ENCODE measurements around the gene RGS1. TPM values are rescaled to one million over a fixed set of nuclear protein-coding genes. Genes with fewer than 3 reads are reported as not detected.
"Not testable (repeated sequence)": the region's sequence is repeated elsewhere in the genome, so short reads cannot be mapped to it uniquely, and the experiment has no call there.

Gene RGS1, protein sequence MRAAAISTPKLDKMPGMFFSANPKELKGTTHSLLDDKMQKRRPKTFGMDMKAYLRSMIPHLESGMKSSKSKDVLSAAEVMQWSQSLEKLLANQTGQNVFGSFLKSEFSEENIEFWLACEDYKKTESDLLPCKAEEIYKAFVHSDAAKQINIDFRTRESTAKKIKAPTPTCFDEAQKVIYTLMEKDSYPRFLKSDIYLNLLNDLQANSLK
- total RNA-seq = 100 to 1,000 TPM in 1 of 2 donors, 10 to 100 TPM in 1; 13.6 to 107 TPM
- 10 to 100 TPM; 13.1 to 16.9 TPM for polyA plus RNA-seq (ENCODE audit: insufficient read length in 2 of 2)
- long read RNA-seq, donor 1 = 0 reads
- long read RNA-seq, donor 2 = 0 reads
- long read RNA-seq, donor 3 = 0 reads
- long read RNA-seq, donor 4, partial matches to known transcripts = 0 of 1 reads
- long read RNA-seq, donor 4, other reads (novel, unspliced or antisense) = 0 of 1 reads

DNA sequence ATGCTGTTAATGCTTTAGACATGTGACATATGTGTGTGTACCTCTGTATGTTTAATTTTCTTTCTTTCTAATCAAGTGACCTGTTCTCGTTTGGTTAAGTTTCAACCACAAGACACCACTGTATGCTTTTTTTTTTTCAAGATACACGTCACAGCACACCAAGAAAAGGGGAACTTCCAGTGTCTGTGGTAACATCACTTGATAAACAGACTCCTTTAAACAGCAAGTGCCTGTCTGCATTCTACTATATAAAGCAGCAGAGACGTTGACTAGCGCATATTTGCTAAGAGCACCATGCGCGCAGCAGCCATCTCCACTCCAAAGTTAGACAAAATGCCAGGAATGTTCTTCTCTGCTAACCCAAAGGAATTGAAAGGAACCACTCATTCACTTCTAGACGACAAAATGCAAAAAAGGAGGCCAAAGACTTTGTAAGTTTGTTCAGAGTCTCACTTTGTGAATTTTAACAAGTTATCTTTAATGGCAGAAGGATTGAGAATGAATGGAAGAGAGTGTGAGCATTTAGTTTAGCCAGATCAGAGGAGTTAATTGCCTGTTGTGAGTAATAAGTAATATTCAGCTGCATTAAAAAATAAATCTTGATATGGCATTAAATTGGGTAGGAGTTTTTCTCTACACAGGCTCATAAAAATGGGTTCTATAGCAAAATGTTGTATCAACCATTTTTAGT is at the start of gene RGS1:
Gene RGS1, plus strand, starts transcription at position 275 of the 691 bp plus-strand sequence. Its CDS starts 20 bp downstream, at position 295.
- H3K36me3 ChIP-seq (ENCODE audit: control insufficient read depth, insufficient read depth, low read length) = no peaks in the 10 kb centered on the region
- peak in 1 of 6 donors; percentile 14 for DNase-seq (ENCODE audit: low read depth in 4 of 6, low spot score in 6 of 6)
- no peaks in the 10 kb centered on the region for H3K27me3 ChIP-seq (ENCODE audit: control insufficient read depth, insufficient read depth, low read length)
- H3K27ac ChIP-seq (ENCODE audit: low read depth, low read length) = no peak within 1 kb of the TSS
- WGBS (ENCODE audit: insufficient coverage) = 47% methylated on average over 6 of the region's 7 CpGs
- no peaks in the 10 kb centered on the region for H3K9me3 ChIP-seq (ENCODE audit: control insufficient read depth, insufficient read depth, low read length)
- no peaks in the 10 kb centered on the region for H3K4me1 ChIP-seq (ENCODE audit: control insufficient read depth, insufficient read depth, low read length)
- no peak within 1 kb of the TSS for H3K4me3 ChIP-seq (ENCODE audit: low read depth, low read length)

DNA sequence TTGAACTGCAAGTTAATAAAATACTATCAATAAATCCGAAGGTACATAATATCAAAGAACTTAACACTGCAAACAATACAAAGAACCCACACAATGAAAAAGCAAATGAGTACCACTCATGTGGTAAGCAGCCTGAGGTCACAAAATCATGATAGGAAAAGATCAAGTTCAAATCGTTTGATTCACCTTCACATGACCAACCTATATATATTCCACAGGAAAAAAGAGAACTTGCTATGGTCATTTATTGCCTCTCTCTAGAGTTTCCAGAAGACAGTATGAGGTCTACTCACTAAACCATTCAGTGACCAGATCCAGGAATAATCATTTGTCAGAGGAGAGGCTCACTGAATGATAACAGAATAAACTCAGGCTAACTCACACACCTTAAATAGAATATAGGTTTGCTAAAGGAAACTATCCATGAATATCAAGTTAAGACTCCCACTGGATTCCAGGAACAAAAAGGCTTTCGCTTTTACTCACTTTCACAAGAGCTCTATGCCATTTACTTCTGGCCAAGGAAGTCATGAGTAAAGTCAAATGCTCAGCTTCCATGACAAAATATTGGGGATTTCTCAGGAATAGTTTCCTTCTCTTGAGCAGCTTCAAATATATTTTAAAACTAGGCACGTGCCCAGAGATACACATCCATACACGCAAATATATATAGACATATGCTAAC is 48.3 kb upstream of the RGS1 start:
- Histone ChIP-seq H3K9me3 (ENCODE audit: control insufficient read depth, insufficient read depth, low read length) (no peaks in the 10 kb centered on the region), H3K4me3 (ENCODE audit: low read depth, low read length) (no peak overlapping the region), H3K27me3 (ENCODE audit: control insufficient read depth, insufficient read depth, low read length) (no peaks in the 10 kb centered on the region), H3K36me3 (ENCODE audit: control insufficient read depth, insufficient read depth, low read length) (no peaks in the 10 kb centered on the region), H3K4me1 (ENCODE audit: control insufficient read depth, insufficient read depth, low read length) (no peaks in the 10 kb centered on the region), H3K27ac (ENCODE audit: low read depth, low read length) (no peak overlapping the region)
- WGBS (ENCODE audit: insufficient coverage) = no CpG with 5 or more reads among the region's 5 CpGs
- no peak for DNase-seq (ENCODE audit: low read depth in 4 of 6, low spot score in 6 of 6)

DNA sequence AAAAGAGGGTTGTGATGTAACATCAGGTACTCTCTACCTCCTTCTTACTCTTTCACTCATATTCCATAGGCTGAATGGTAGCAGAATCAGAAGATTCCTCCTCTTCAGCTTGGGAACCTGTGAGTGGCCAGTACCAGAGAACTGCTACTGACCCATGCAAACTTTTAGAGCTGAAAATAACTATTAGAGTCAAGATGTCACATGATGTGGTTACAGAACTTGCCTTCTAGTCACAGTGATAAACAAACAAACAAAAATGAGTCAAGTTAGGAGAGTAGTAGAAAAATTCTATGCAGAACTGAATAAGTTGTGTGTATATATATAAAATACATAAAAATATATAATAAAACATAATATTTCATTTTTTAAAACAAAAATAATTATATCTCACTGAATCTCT is 47.6 kb upstream of the RGS1 start:
- Histone ChIP-seq H3K36me3 (ENCODE audit: control insufficient read depth, insufficient read depth, low read length) (no peaks in the 10 kb centered on the region), H3K4me1 (ENCODE audit: control insufficient read depth, insufficient read depth, low read length) (no peaks in the 10 kb centered on the region), H3K27ac (ENCODE audit: low read depth, low read length) (no peak overlapping the region), H3K4me3 (ENCODE audit: low read depth, low read length) (no peak overlapping the region), H3K27me3 (ENCODE audit: control insufficient read depth, insufficient read depth, low read length) (no peaks in the 10 kb centered on the region), H3K9me3 (ENCODE audit: control insufficient read depth, insufficient read depth, low read length) (no peaks in the 10 kb centered on the region)
- no peak for DNase-seq (ENCODE audit: low read depth in 4 of 6, low spot score in 6 of 6)

DNA sequence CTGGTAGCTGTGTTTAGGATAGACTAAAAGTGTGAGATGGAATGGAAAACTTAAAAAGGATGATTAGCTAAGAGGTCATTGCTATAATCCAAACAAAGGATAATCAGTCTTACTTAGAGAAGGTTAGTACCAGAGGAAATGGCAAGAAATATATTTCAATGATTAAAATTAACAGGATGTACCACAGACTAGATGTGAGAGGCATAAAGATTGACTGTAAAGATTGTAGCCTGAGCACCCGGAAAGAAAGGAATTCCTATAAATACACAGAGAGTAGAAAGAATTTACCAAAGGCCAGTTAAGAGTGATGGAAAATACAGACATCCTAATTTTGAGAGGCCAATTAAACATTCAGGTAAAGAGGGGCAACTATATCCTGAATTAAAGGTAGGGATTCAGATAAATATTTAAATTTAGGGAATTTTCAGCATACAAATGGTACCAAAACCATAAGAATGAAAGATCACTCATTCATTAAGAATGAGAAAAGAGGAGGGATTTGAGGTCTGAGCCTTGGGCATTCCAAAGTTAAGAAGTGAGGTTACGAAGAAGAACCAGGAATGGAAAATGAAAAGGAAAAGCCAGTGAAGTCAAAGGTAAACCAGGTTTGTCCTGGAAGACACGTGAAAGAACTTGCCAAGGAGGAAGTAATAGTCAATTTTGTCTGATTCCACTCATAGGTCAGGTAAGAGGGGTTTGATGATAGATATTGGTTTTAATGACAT is 46.4 kb upstream of the RGS1 start:
- no peaks in the 10 kb centered on the region for H3K36me3 ChIP-seq (ENCODE audit: control insufficient read depth, insufficient read depth, low read length)
- no peak overlapping the region for H3K4me3 ChIP-seq (ENCODE audit: low read depth, low read length)
- H3K4me1 ChIP-seq (ENCODE audit: control insufficient read depth, insufficient read depth, low read length) = no peaks in the 10 kb centered on the region
- WGBS (ENCODE audit: insufficient coverage) = 89% methylated on average over 2 of the region's 3 CpGs
- no peak overlapping the region for H3K27ac ChIP-seq (ENCODE audit: low read depth, low read length)
- no peak for DNase-seq (ENCODE audit: low read depth in 4 of 6, low spot score in 6 of 6)
- H3K9me3 ChIP-seq (ENCODE audit: control insufficient read depth, insufficient read depth, low read length) = no peaks in the 10 kb centered on the region
- H3K27me3 ChIP-seq (ENCODE audit: control insufficient read depth, insufficient read depth, low read length) = no peaks in the 10 kb centered on the region

DNA sequence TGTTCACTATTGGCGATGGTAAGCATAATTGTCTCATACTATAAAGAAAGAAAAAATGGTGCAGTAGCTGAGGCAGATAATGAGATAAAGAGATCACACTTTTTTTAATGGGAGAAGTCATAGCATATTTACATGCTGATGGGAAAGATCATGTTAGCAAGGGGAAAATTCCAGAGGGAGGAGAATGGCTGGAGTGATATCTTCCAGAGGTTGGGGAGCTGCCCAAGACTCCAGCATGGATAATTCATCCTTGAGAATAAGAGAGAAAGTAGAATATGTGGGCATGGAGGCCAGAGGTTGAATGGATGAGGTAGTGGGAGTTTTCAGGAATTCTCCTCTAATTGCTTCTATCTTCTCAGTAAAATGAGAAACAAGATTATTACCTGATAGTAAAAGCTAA is 45.8 kb upstream of the RGS1 start:
- H3K27ac ChIP-seq (ENCODE audit: low read depth, low read length) = no peak overlapping the region
- H3K4me3 ChIP-seq (ENCODE audit: low read depth, low read length) = no peak overlapping the region
- H3K9me3 ChIP-seq (ENCODE audit: control insufficient read depth, insufficient read depth, low read length) = no peaks in the 10 kb centered on the region
- H3K36me3 ChIP-seq (ENCODE audit: control insufficient read depth, insufficient read depth, low read length) = no peaks in the 10 kb centered on the region
- no CpG with 5 or more reads among the region's 1 CpG for WGBS (ENCODE audit: insufficient coverage)
- no peak for DNase-seq (ENCODE audit: low read depth in 4 of 6, low spot score in 6 of 6)
- H3K27me3 ChIP-seq (ENCODE audit: control insufficient read depth, insufficient read depth, low read length) = no peaks in the 10 kb centered on the region
- H3K4me1 ChIP-seq (ENCODE audit: control insufficient read depth, insufficient read depth, low read length) = no peaks in the 10 kb centered on the region

DNA sequence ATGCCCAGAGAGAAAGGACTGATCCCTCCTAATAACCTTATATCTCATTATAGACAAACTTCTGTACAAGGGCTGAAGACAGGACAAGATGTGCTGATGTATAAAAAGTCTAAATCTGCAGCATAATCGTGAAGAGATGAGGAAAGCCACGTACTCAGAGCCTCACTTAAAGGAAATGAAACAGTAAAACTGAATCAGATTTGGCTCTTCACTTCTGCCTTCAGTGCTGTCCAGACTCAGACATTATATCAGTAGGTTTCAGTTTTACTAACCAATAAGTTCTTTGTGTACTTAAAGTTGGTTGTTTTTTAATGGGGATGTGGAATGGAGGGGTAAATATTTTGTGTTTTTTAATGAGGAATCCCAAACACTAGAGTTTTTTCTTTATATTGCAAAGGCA is 45.3 kb upstream of the RGS1 start:
- H3K27ac ChIP-seq (ENCODE audit: low read depth, low read length) = no peak overlapping the region
- H3K36me3 ChIP-seq (ENCODE audit: control insufficient read depth, insufficient read depth, low read length) = no peaks in the 10 kb centered on the region
- WGBS (ENCODE audit: insufficient coverage) = 100% methylated on average over 2 of the region's 2 CpGs
- H3K27me3 ChIP-seq (ENCODE audit: control insufficient read depth, insufficient read depth, low read length) = no peaks in the 10 kb centered on the region
- H3K4me3 ChIP-seq (ENCODE audit: low read depth, low read length) = no peak overlapping the region
- H3K9me3 ChIP-seq (ENCODE audit: control insufficient read depth, insufficient read depth, low read length) = no peaks in the 10 kb centered on the region
- no peak for DNase-seq (ENCODE audit: low read depth in 4 of 6, low spot score in 6 of 6)
- no peaks in the 10 kb centered on the region for H3K4me1 ChIP-seq (ENCODE audit: control insufficient read depth, insufficient read depth, low read length)

DNA sequence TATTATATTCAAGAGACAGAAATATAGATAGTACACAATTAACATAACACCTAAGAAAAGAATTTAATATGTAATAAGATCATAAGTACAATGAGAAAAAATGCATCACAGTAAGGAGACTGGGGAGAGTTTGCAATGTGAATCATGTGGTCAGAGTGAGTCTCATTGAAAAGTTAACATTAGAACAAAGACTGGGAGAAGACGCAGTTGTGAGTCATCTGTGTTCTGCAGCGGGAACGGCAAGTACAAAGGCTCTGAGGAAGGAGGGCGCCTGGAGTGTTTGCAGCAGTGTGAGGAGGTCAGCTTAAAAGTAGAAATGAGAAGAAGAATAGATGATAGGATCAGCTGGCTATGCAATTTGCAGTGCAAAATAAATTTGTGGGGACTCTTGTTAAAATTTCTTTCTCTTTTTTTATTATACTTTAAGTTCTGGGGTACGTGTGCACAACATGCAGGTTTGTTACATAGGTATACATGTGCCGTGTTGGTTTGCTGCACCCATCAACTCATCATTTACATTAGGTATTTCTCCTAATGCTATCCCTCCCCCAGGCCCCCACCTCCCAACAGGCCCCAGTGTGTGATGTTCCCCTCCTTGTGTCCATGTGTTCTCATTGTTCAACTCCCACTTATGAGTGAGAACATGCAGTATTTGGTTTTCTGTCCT is 44.4 kb upstream of the RGS1 start:
- not testable (repeated sequence) for H3K4me3 ChIP-seq (ENCODE audit: low read depth, low read length); H3K27me3 ChIP-seq (ENCODE audit: control insufficient read depth, insufficient read depth, low read length); DNase-seq (ENCODE audit: low read depth in 4 of 6, low spot score in 6 of 6); H3K4me1 ChIP-seq (ENCODE audit: control insufficient read depth, insufficient read depth, low read length); H3K9me3 ChIP-seq (ENCODE audit: control insufficient read depth, insufficient read depth, low read length); H3K36me3 ChIP-seq (ENCODE audit: control insufficient read depth, insufficient read depth, low read length); H3K27ac ChIP-seq (ENCODE audit: low read depth, low read length)
- WGBS (ENCODE audit: insufficient coverage) = 88% methylated on average over 4 of the region's 6 CpGs

DNA sequence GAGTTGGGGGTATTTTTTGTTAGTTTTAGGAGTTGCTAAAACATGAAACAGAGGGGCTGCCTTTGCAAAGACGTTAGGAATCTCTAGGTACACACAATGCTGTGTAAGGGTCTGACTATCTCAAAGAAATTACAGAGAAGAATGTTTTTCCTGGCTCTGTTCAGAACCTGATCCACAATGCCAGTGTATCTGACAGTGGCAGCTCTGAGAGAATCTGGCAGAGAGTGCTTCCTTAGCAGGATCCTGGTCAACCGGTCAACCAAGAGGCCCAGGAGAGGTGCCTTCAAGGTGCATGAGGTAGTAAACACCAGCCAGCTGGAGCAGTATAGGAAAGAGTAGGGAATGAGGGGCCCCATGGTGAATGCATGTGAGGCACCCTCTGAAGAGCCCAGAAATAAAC is 40.9 kb upstream of the RGS1 start:
- Histone ChIP-seq H3K4me1 (ENCODE audit: control insufficient read depth, insufficient read depth, low read length) (no peaks in the 10 kb centered on the region), H3K36me3 (ENCODE audit: control insufficient read depth, insufficient read depth, low read length) (no peaks in the 10 kb centered on the region), H3K9me3 (ENCODE audit: control insufficient read depth, insufficient read depth, low read length) (no peaks in the 10 kb centered on the region), H3K27ac (ENCODE audit: low read depth, low read length) (no peak overlapping the region), H3K27me3 (ENCODE audit: control insufficient read depth, insufficient read depth, low read length) (no peaks in the 10 kb centered on the region), H3K4me3 (ENCODE audit: low read depth, low read length) (no peak overlapping the region)
- 79% methylated on average over 2 of the region's 2 CpGs for WGBS (ENCODE audit: insufficient coverage)
- DNase-seq (ENCODE audit: low read depth in 4 of 6, low spot score in 6 of 6) = no peak

All from spinal cord (tissue), 10 donors.